Muscle of leg (tissue), 11 donors: ENCODE measurements around the gene TMEM212. TPM values are rescaled to one million over a fixed set of nuclear protein-coding genes. Genes with fewer than 3 reads are reported as not detected.
"Not testable (repeated sequence)": the region's sequence is repeated elsewhere in the genome, so short reads cannot be mapped to it uniquely, and the experiment has no call there.

Experiments used
- DNase-seq: peaks from one replicate; pipeline ENCODE4 v3.0.0; 2013
- H3K27ac ChIP-seq: one replicate; pipeline ENCODE4 v1.5.1; 2013; ENCODE audit warnings: mild to moderate bottlenecking, low read length, control low read depth
- H3K27me3 ChIP-seq: one replicate; pipeline ENCODE4 v1.6.1; 2013; ENCODE audit warnings: low read length; ENCODE audit not compliant: control insufficient read depth, insufficient read depth
- H3K36me3 ChIP-seq: one replicate; pipeline ENCODE4 v1.6.1; 2013; ENCODE audit warnings: low read length; ENCODE audit not compliant: control insufficient read depth, insufficient read depth
- H3K4me1 ChIP-seq: one replicate; pipeline ENCODE4 v1.6.1; 2013; ENCODE audit warnings: low read length; ENCODE audit not compliant: control insufficient read depth, insufficient read depth
- H3K4me3 ChIP-seq: one replicate; pipeline ENCODE4 v1.5.1; 2013; ENCODE audit warnings: low read length, control low read depth
- H3K9me3 ChIP-seq: replicated peaks from 2 replicates; pipeline ENCODE4 v1.6.1; 2013; ENCODE audit warnings: low read depth, low read length; ENCODE audit not compliant: control insufficient read depth
- WGBS: methylation state at CpG from one replicate; pipeline ENCODE4 v1.1.5; 2013; ENCODE audit warnings: missing lambda C conversion rate; ENCODE audit not compliant: insufficient coverage; 5-methylcytosine and 5-hydroxymethylcytosine counted together
- polyA plus RNA-seq, 8 donors: library from polyadenylated mRNA; unstranded; fragments of 120-200 nt; gene quantifications; one replicate each; pipeline versions ENCODE4 v1.2.1 to v1.2.3, GENCODE V29; 2013; ENCODE audit warnings: inconsistent platforms in 1 of 8, low replicate concordance in 1 of 8; ENCODE audit not compliant: insufficient read length in 8 of 8, insufficient read depth in 1 of 8
- total RNA-seq: library from RNA; stranded (reverse); fragments of 120-200 nt; gene quantifications from one replicate; pipeline ENCODE4 v1.2.4, GENCODE V29; 2013

The TMEM212 gene
- total and polyA plus RNA-seq, 9 donors: 0.06 to 0.34 (median 0.12) TPM; not detected in 3

DNA sequence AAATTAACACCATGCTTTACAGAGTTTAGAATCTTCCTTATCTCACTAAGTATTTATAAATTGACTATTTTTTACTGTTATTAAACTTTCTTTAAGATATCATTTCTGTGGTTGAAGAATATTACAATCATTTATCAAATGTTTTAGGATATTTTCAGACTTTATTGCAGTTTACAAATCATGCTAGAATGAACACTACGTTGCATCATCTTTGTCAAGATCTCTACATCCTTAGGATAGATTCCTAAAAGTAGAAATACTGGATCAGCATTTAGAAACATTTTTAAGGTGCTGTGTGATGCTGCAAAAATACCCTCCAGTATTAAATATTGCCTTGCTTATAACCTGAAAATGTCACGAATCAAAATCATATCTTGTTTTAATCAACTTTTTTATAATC lies 30.3 kb upstream of the TMEM212 start:
- peaks cover 6% of the 10 kb centered on the region for H3K9me3 ChIP-seq
- H3K27ac ChIP-seq: no peak overlapping the region
- H3K36me3 ChIP-seq: no peaks in the 10 kb centered on the region
- H3K4me3 ChIP-seq: no peak overlapping the region
- WGBS: no CpG with 5 or more reads among the region's 2 CpGs
- DNase-seq: no peak
- no peaks in the 10 kb centered on the region for H3K27me3 ChIP-seq
- peaks cover 13% of the 10 kb centered on the region for H3K4me1 ChIP-seq

GRCh38 chr3:171813278-171813896 lies 29.8 kb upstream of the TMEM212 start:
- DNase-seq: no peak
- peaks cover 7% of the 10 kb centered on the region for H3K9me3 ChIP-seq
- H3K4me1 ChIP-seq: peaks cover 13% of the 10 kb centered on the region
- H3K4me3 ChIP-seq: no peak overlapping the region
- no peaks in the 10 kb centered on the region for H3K36me3 ChIP-seq
- WGBS: 58% methylated on average over 1 of the region's 3 CpGs
- H3K27me3 ChIP-seq: no peaks in the 10 kb centered on the region
- peak overlapping the region; percentile 6 for H3K27ac ChIP-seq

GRCh38 chr3:171813897-171814460 lies 29.2 kb upstream of the TMEM212 start:
- Histone ChIP-seq H3K4me3 (no peak overlapping the region), H3K36me3 (no peaks in the 10 kb centered on the region), H3K27me3 (no peaks in the 10 kb centered on the region), H3K4me1 (peaks cover 13% of the 10 kb centered on the region), H3K27ac (peak overlapping the region; percentile 6), H3K9me3 (peaks cover 7% of the 10 kb centered on the region)
- WGBS: 42% methylated on average over 2 of the region's 4 CpGs
- peak; percentile 85 for DNase-seq

- no CpG with 5 or more reads among the region's 6 CpGs for WGBS
- not testable (repeated sequence) for H3K27me3 ChIP-seq, H3K27ac ChIP-seq, H3K4me3 ChIP-seq, H3K9me3 ChIP-seq, DNase-seq, H3K4me1 ChIP-seq, H3K36me3 ChIP-seq
These were observed 28.5 kb upstream of the TMEM212 start for GRCh38 chr3:171814662-171815061.

GRCh38 chr3:171815973-171816595 lies 27.1 kb upstream of the TMEM212 start:
- Histone ChIP-seq H3K27ac (peak overlapping the region; percentile 42), H3K4me1 (peaks cover under 1% of the 10 kb centered on the region), H3K9me3 (peaks cover 7% of the 10 kb centered on the region), H3K27me3 (no peaks in the 10 kb centered on the region), H3K4me3 (no peak overlapping the region), H3K36me3 (no peaks in the 10 kb centered on the region)
- 20% methylated on average over 1 of the region's 2 CpGs for WGBS
- DNase-seq: peak; percentile 72

- Histone ChIP-seq H3K27ac (no peak overlapping the region), H3K4me3 (no peak overlapping the region), H3K9me3 (peaks cover 7% of the 10 kb centered on the region), H3K36me3 (no peaks in the 10 kb centered on the region), H3K4me1 (no peaks in the 10 kb centered on the region), H3K27me3 (no peaks in the 10 kb centered on the region)
- no peak for DNase-seq
- no CpG with 5 or more reads among the region's 4 CpGs for WGBS
These were observed 25.9 kb upstream of the TMEM212 start for GRCh38 chr3:171817074-171817800.

GRCh38 chr3:171821044-171821443 lies 22.1 kb upstream of the TMEM212 start:
- H3K4me3 ChIP-seq: no peak overlapping the region
- H3K9me3 ChIP-seq: peaks cover 4% of the 10 kb centered on the region

GRCh38 chr3:171821778-171822358 lies 21.3 kb upstream of the TMEM212 start:
- H3K9me3 ChIP-seq: peaks cover 4% of the 10 kb centered on the region
- H3K27me3 ChIP-seq: no peaks in the 10 kb centered on the region
- H3K4me1 ChIP-seq: peaks cover 12% of the 10 kb centered on the region
- WGBS: 0% methylated on average over 1 of the region's 2 CpGs
- H3K4me3 ChIP-seq: no peak overlapping the region
- DNase-seq: no peak
- no peaks in the 10 kb centered on the region for H3K36me3 ChIP-seq
- no peak overlapping the region for H3K27ac ChIP-seq

More at GRCh38 chr3:171821044-171821443, 22.1 kb upstream of the TMEM212 start:
- no peaks in the 10 kb centered on the region for H3K36me3 ChIP-seq
- H3K4me1 ChIP-seq: peaks cover 12% of the 10 kb centered on the region
- H3K27ac ChIP-seq: no peak overlapping the region
- no peak for DNase-seq
- WGBS: 65% methylated on average over 2 of the region's 3 CpGs
- H3K27me3 ChIP-seq: no peaks in the 10 kb centered on the region

- Histone ChIP-seq H3K9me3 (peaks cover 4% of the 10 kb centered on the region), H3K4me1 (peaks cover 12% of the 10 kb centered on the region), H3K27ac (no peak overlapping the region), H3K27me3 (no peaks in the 10 kb centered on the region), H3K4me3 (no peak overlapping the region), H3K36me3 (no peaks in the 10 kb centered on the region)
- DNase-seq: no peak
- 70% methylated on average over 3 of the region's 4 CpGs for WGBS
These were observed 20.6 kb upstream of the TMEM212 start for GRCh38 chr3:171822431-171823106.
